Measurements from ENCODE around the gene RUNX2.

DNA sequence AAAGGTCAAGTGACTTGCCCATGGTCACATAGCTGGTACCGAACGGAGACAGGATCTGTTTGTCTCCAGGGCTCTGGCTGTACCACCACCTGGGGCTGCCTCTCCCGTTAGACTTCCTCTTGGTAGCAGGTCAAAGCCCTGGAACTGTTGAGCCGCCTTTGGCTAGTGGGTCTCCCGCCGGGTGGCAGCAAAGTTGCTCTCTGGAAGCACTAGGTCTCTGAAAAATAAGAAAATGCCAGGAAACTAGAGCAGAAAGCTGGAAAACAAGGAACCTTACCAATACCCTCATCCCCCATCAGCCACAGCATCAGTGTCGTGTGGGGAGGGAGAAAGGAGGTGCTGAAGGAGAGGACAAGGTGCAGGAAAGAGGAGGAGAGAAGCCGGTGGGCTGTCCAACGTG lies 340.6 kb downstream of the RUNX2 start:
- TF ChIP-seq, protein P1, sequence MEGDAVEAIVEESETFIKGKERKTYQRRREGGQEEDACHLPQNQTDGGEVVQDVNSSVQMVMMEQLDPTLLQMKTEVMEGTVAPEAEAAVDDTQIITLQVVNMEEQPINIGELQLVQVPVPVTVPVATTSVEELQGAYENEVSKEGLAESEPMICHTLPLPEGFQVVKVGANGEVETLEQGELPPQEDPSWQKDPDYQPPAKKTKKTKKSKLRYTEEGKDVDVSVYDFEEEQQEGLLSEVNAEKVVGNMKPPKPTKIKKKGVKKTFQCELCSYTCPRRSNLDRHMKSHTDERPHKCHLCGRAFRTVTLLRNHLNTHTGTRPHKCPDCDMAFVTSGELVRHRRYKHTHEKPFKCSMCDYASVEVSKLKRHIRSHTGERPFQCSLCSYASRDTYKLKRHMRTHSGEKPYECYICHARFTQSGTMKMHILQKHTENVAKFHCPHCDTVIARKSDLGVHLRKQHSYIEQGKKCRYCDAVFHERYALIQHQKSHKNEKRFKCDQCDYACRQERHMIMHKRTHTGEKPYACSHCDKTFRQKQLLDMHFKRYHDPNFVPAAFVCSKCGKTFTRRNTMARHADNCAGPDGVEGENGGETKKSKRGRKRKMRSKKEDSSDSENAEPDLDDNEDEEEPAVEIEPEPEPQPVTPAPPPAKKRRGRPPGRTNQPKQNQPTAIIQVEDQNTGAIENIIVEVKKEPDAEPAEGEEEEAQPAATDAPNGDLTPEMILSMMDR (IDR thresholded peaks at IDR 0.05): no peak
- no peak for TF ChIP-seq POLR2A (IDR thresholded peaks at IDR 0.05)

All from testis (tissue), 2 donors.